Measurements from ENCODE around the gene OR51G2. TPM values are rescaled to one million over a fixed set of nuclear protein-coding genes. Genes with fewer than 3 reads are reported as not detected.

Gene OR51G2, protein sequence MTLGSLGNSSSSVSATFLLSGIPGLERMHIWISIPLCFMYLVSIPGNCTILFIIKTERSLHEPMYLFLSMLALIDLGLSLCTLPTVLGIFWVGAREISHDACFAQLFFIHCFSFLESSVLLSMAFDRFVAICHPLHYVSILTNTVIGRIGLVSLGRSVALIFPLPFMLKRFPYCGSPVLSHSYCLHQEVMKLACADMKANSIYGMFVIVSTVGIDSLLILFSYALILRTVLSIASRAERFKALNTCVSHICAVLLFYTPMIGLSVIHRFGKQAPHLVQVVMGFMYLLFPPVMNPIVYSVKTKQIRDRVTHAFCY
- total RNA-seq, result not detected in 2 replicates

GRCh38 chr11:4919250-4919649, at the start of gene OR51G2:
Gene OR51G2, minus strand, starts transcription at chr11:4919350. Its CDS starts 3,687 bp downstream, at chr11:4915663.

GRCh38 chr11:4955613-4956012, 36.5 kb upstream of the OR51G2 start, which contains the start of gene OR51A2:
Gene OR51A2, minus strand, starts transcription at chr11:4955713. Its CDS starts 0 bp downstream, at chr11:4955713.

DNA sequence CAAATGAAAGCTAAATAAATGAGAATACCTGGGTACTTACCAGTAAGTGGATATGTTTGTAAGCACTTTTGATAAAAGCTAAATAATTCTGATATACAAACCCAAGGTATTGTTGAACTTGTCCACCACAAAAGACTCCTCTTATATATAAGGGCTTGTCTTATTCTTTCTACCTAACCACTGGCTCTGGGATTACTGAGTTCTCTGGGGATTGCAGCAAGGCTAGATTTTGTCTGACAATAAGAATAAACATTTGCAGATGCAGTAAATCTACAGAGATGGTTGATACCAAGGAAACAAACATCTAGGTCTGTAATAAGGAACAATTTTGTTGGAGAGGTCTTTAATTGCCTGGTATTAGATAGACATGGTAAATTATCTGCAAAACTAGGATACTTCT, 28.4 kb upstream of the OR51G2 start, which contains the start of gene OR51A4:
Gene OR51A4 (minus strand): TSS at position 101 of the 400 bp plus-strand sequence. CDS start 505 bp downstream, outside the sequence.

DNA sequence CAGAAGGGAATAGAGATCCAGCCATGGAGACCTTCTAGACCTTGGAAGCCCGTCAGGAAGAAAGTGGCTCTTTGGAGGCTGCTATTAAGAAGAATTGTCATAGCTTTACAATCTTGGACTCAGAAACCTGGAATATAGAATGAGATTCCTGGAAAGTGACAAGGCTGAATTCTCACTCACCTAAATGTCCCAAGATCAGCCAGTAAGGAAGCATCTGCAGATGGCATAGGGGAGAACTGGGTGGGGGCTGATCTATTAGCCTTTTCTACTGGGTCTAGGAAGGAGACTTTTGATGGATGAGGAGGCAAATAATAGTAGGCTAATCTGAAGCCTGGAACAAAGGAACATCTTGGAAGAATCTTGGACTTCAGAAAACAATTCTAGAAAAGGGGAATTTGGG, 5.1 kb upstream of the OR51G2 start, which contains the start of gene OR51G1:
Gene OR51G1 (minus strand): TSS at position 101 of the 400 bp plus-strand sequence. CDS start 0 bp downstream, at position 101.

GRCh38 chr11:4903484-4903883, 15.7 kb downstream of the OR51G2 start, which contains the start of gene OR51A7:
Gene OR51A7, plus strand, starts transcription at chr11:4903783. Its CDS starts 3,587 bp downstream, at chr11:4907370.

GRCh38 chr11:4881860-4882500, 37.2 kb downstream of the OR51G2 start, which contains the start of gene OR51T1:
Gene OR51T1, plus strand, starts transcription at chr11:4881900. Its CDS starts 0 bp downstream, at chr11:4881900.

Other genes starting within 250 kb of the OR51G2 start
- not detected in 2 replicates for gene OR51E2, start 221.5 kb downstream of the OR51G2 start, total RNA-seq
- gene MMP26, start 214.6 kb downstream of the OR51G2 start, total RNA-seq, result not detected in 2 replicates
- not detected in 2 replicates for gene OR51F1, start 149.4 kb downstream of the OR51G2 start, total RNA-seq
- gene OR52R1, start 115.0 kb downstream of the OR51G2 start, total RNA-seq, result not detected in 2 replicates
- not detected in 2 replicates for gene OR51F2, start 98.0 kb downstream of the OR51G2 start, total RNA-seq
- gene OR51S1, start 70.1 kb downstream of the OR51G2 start, total RNA-seq, result not detected in 2 replicates
- not detected in 2 replicates for gene OR51T1, start 37.5 kb downstream of the OR51G2 start, total RNA-seq
- not detected in 2 replicates for gene OR51A7, start 15.6 kb downstream of the OR51G2 start, total RNA-seq
- not detected in 2 replicates for gene OR51G1, start 5.0 kb upstream of the OR51G2 start, total RNA-seq
- not detected in 2 replicates for gene OR51A4, start 28.3 kb upstream of the OR51G2 start, total RNA-seq
- not detected in 2 replicates for gene OR51A2, start 36.4 kb upstream of the OR51G2 start, total RNA-seq
- gene OR51L1, start 75.5 kb upstream of the OR51G2 start, total RNA-seq, result not detected in 2 replicates
- gene OR52J3, start 127.2 kb upstream of the OR51G2 start, total RNA-seq, result not detected in 2 replicates
- not detected in 2 replicates for gene OR52E2, start 140.3 kb upstream of the OR51G2 start, total RNA-seq
- not detected in 2 replicates for gene OR52E1, start 150.2 kb upstream of the OR51G2 start, total RNA-seq
- gene OR52A5, start 219.0 kb upstream of the OR51G2 start, total RNA-seq, result not detected in 2 replicates
- not detected in 2 replicates for gene OR52A1, start 235.4 kb upstream of the OR51G2 start, total RNA-seq